ENCODE results near the gene GOLT1A.

The GOLT1A gene

GRCh38 chr1:204171751-204172178, 42.0 kb downstream of the GOLT1A start:
- Histone ChIP-seq H3K4me3 (ENCODE audit: low read depth, low read length) (no peak overlapping the region), H3K27me3 (ENCODE audit: control insufficient read depth, insufficient read depth, low read length) (no peaks in the 10 kb centered on the region), H3K4me1 (ENCODE audit: control insufficient read depth, insufficient read depth, low read length) (no peaks in the 10 kb centered on the region), H3K9me3 (ENCODE audit: control insufficient read depth, insufficient read depth, low read length) (peaks cover 24% of the 10 kb centered on the region), H3K27ac (ENCODE audit: low read depth, low read length) (no peak overlapping the region), H3K9ac (ENCODE audit: low read depth, low read length) (no peak overlapping the region), H3K36me3 (ENCODE audit: control insufficient read depth, insufficient read depth, low read length) (no peaks in the 10 kb centered on the region)

GRCh38 chr1:204170494-204171155, 43.2 kb downstream of the GOLT1A start:
- H3K36me3 ChIP-seq (ENCODE audit: control insufficient read depth, insufficient read depth, low read length), result no peaks in the 10 kb centered on the region
- no peaks in the 10 kb centered on the region for H3K27me3 ChIP-seq (ENCODE audit: control insufficient read depth, insufficient read depth, low read length)
- no peaks in the 10 kb centered on the region for H3K4me1 ChIP-seq (ENCODE audit: control insufficient read depth, insufficient read depth, low read length)
- H3K9ac ChIP-seq (ENCODE audit: low read depth, low read length), result no peak overlapping the region
- no peak overlapping the region for H3K27ac ChIP-seq (ENCODE audit: low read depth, low read length)
- H3K4me3 ChIP-seq (ENCODE audit: low read depth, low read length), result no peak overlapping the region
- H3K9me3 ChIP-seq (ENCODE audit: control insufficient read depth, insufficient read depth, low read length), result peaks cover 24% of the 10 kb centered on the region

GRCh38 chr1:204169858-204170257, 43.9 kb downstream of the GOLT1A start:
- no peak overlapping the region for H3K4me3 ChIP-seq (ENCODE audit: low read depth, low read length)
- H3K4me1 ChIP-seq (ENCODE audit: control insufficient read depth, insufficient read depth, low read length), result no peaks in the 10 kb centered on the region
- no peak overlapping the region for H3K9ac ChIP-seq (ENCODE audit: low read depth, low read length)
- H3K27me3 ChIP-seq (ENCODE audit: control insufficient read depth, insufficient read depth, low read length), result no peaks in the 10 kb centered on the region
- no peak overlapping the region for H3K27ac ChIP-seq (ENCODE audit: low read depth, low read length)
- peaks cover 24% of the 10 kb centered on the region for H3K9me3 ChIP-seq (ENCODE audit: control insufficient read depth, insufficient read depth, low read length)
- H3K36me3 ChIP-seq (ENCODE audit: control insufficient read depth, insufficient read depth, low read length), result no peaks in the 10 kb centered on the region

GRCh38 chr1:204167730-204168129, 46.1 kb downstream of the GOLT1A start:
- H3K4me3 ChIP-seq (ENCODE audit: low read depth, low read length), result no peak overlapping the region

DNA sequence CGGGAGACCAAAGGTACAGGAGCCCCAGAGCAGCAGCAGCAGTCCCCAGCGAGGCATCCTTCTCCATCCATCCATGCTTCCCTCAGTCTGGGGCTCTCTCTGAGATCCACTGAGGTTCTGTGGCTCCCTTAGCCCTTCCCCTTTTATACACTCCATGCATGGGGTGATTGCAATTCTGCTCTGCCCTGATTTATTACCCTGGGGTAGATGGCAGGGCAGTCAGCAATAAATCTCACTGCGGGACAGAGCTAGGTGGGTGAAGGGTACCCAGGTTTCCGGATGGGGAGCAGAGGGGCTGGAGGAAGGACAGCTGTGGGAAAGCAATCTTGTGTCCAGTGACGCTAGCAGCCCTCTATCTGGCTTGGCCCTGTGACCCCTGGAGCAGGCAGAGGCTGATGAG, 47.6 kb downstream of the GOLT1A start, which contains the start of gene REN:
REN (minus strand) TSS at position 119 of the 400 bp plus-strand sequence; CDS start at position 75, 44 bp downstream.
- Histone ChIP-seq H3K4me1 (ENCODE audit: control insufficient read depth, insufficient read depth, low read length) (no peaks in the 10 kb centered on the region), H3K4me3 (ENCODE audit: low read depth, low read length) (no peak within 1 kb of the TSS), H3K27me3 (ENCODE audit: control insufficient read depth, insufficient read depth, low read length) (no peaks in the 10 kb centered on the region), H3K27ac (ENCODE audit: low read depth, low read length) (no peak within 1 kb of the TSS), H3K9ac (ENCODE audit: low read depth, low read length) (no peak within 1 kb of the TSS), H3K36me3 (ENCODE audit: control insufficient read depth, insufficient read depth, low read length) (no peaks in the 10 kb centered on the region), H3K9me3 (ENCODE audit: control insufficient read depth, insufficient read depth, low read length) (peaks cover 20% of the 10 kb centered on the region)

More at GRCh38 chr1:204167730-204168129, 46.1 kb downstream of the GOLT1A start:
- H3K27ac ChIP-seq (ENCODE audit: low read depth, low read length), result no peak overlapping the region
- H3K9me3 ChIP-seq (ENCODE audit: control insufficient read depth, insufficient read depth, low read length), result peaks cover 24% of the 10 kb centered on the region
- no peaks in the 10 kb centered on the region for H3K36me3 ChIP-seq (ENCODE audit: control insufficient read depth, insufficient read depth, low read length)
- H3K9ac ChIP-seq (ENCODE audit: low read depth, low read length), result no peak overlapping the region
- H3K27me3 ChIP-seq (ENCODE audit: control insufficient read depth, insufficient read depth, low read length), result no peaks in the 10 kb centered on the region
- H3K4me1 ChIP-seq (ENCODE audit: control insufficient read depth, insufficient read depth, low read length), result no peaks in the 10 kb centered on the region

GRCh38 chr1:204162494-204163074, 51.2 kb downstream of the GOLT1A start:
- Histone ChIP-seq H3K4me1 (ENCODE audit: control insufficient read depth, insufficient read depth, low read length) (no peaks in the 10 kb centered on the region), H3K9me3 (ENCODE audit: control insufficient read depth, insufficient read depth, low read length) (no peaks in the 10 kb centered on the region), H3K9ac (ENCODE audit: low read depth, low read length) (no peak overlapping the region), H3K27ac (ENCODE audit: low read depth, low read length) (no peak overlapping the region), H3K36me3 (ENCODE audit: control insufficient read depth, insufficient read depth, low read length) (no peaks in the 10 kb centered on the region), H3K4me3 (ENCODE audit: low read depth, low read length) (no peak overlapping the region), H3K27me3 (ENCODE audit: control insufficient read depth, insufficient read depth, low read length) (no peaks in the 10 kb centered on the region)

- H3K4me1 ChIP-seq (ENCODE audit: control insufficient read depth, insufficient read depth, low read length), result no peaks in the 10 kb centered on the region
- H3K9ac ChIP-seq (ENCODE audit: low read depth, low read length), result no peak overlapping the region
- H3K36me3 ChIP-seq (ENCODE audit: control insufficient read depth, insufficient read depth, low read length), result no peaks in the 10 kb centered on the region
- no peak overlapping the region for H3K27ac ChIP-seq (ENCODE audit: low read depth, low read length)
- peaks cover 2% of the 10 kb centered on the region; the same call in 1 of the 2 replicates for H3K27me3 ChIP-seq (ENCODE audit: control insufficient read depth, insufficient read depth, low read length)
- no peak overlapping the region for H3K4me3 ChIP-seq (ENCODE audit: low read depth, low read length)
- no peaks in the 10 kb centered on the region for H3K9me3 ChIP-seq (ENCODE audit: control insufficient read depth, insufficient read depth, low read length)
These were observed 51.9 kb downstream of the GOLT1A start for GRCh38 chr1:204161609-204162493.

DNA sequence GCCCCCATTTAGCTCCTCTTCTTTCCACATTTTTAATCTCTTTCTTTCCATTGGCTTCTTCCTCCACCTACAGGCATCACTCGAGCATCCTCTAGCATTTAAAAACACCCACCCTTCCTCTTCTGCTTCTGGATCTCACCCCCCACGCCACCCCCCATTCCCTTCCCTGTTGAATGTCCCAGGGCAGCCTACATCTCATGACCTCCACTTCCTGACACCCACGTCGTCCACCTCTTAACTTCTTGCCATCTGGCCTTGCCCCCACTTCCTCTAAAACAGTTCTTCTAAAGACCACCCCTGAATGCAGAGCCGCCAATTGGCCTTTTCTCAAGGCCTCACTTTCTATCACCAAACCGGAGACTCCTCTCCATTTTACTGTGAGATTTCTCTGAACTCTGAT, 55.8 kb downstream of the GOLT1A start:
- no peaks in the 10 kb centered on the region for H3K9me3 ChIP-seq (ENCODE audit: control insufficient read depth, insufficient read depth, low read length)
- no peaks in the 10 kb centered on the region for H3K4me1 ChIP-seq (ENCODE audit: control insufficient read depth, insufficient read depth, low read length)
- H3K36me3 ChIP-seq (ENCODE audit: control insufficient read depth, insufficient read depth, low read length), result no peaks in the 10 kb centered on the region
- H3K4me3 ChIP-seq (ENCODE audit: low read depth, low read length), result no peak overlapping the region
- H3K9ac ChIP-seq (ENCODE audit: low read depth, low read length), result no peak overlapping the region
- H3K27me3 ChIP-seq (ENCODE audit: control insufficient read depth, insufficient read depth, low read length), result peaks cover 5% of the 10 kb centered on the region
- no peak overlapping the region for H3K27ac ChIP-seq (ENCODE audit: low read depth, low read length)

DNA sequence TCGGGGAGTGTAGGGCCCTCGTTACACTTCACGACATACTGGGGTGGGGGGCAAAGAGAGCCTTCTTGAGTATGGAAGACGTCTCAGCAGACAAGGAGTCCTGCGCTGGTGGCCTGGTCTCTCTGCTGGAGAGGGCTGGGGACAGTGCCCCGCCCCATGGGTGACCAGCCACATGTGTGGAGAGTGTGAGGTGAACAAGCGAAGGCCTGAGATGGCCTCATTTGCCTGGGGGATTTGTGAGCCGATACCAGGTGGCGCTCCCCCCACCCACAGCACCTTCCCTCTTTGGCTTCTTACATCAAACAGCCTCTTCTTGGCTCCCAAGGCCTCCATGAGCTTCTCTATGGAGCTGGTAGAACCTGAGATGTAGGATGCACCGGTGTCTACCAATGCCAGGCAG, 57.9 kb downstream of the GOLT1A start:
- Histone ChIP-seq H3K36me3 (ENCODE audit: control insufficient read depth, insufficient read depth, low read length) (no peaks in the 10 kb centered on the region), H3K4me1 (ENCODE audit: control insufficient read depth, insufficient read depth, low read length) (no peaks in the 10 kb centered on the region), H3K4me3 (ENCODE audit: low read depth, low read length) (no peak overlapping the region), H3K27me3 (ENCODE audit: control insufficient read depth, insufficient read depth, low read length) (peaks cover 16% of the 10 kb centered on the region), H3K9ac (ENCODE audit: low read depth, low read length) (no peak overlapping the region), H3K27ac (ENCODE audit: low read depth, low read length) (no peak overlapping the region), H3K9me3 (ENCODE audit: control insufficient read depth, insufficient read depth, low read length) (no peaks in the 10 kb centered on the region)

DNA sequence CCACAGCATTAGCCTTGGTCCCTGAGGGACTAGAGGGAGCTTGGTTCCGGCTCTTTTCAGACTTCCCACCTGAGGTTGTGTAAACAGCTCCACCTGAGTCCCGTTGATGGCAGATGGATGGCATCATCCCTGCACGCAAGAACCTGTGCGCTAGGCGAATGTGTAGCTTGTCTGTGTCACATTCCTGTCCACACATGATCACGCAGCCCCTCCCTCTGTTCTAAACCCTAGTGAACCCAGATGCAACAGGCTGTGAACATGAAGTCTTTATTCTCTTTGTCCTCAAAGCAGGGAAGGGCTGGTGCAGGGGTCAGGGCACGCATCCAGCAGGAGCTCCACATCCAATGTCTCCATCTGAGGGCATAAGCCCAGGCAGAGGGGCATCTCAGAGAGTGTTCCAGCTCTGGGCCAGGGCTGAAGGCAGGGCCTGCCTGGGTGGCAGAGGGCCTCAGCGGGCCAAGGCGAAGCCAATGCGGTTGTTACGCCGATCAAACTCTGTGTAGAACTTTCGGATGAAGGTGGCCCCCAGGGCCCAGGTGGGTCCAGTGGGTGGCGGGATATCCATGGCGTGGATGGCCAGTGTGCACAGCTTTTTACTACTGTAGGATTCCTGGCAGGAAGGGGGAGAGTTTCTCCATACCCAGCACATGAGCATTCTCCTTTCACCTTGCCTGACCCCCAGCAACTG, 59.1 kb downstream of the GOLT1A start:
- Histone ChIP-seq H3K27me3 (ENCODE audit: control insufficient read depth, insufficient read depth, low read length) (peaks cover 21% of the 10 kb centered on the region), H3K36me3 (ENCODE audit: control insufficient read depth, insufficient read depth, low read length) (no peaks in the 10 kb centered on the region), H3K4me3 (ENCODE audit: low read depth, low read length) (no peak overlapping the region), H3K9ac (ENCODE audit: low read depth, low read length) (no peak overlapping the region), H3K27ac (ENCODE audit: low read depth, low read length) (no peak overlapping the region), H3K4me1 (ENCODE audit: control insufficient read depth, insufficient read depth, low read length) (peaks cover 5% of the 10 kb centered on the region; the same call in 1 of the 2 replicates), H3K9me3 (ENCODE audit: control insufficient read depth, insufficient read depth, low read length) (no peaks in the 10 kb centered on the region)
